ENCODE measurements around the gene RCC1. TPM values are rescaled to one million over a fixed set of nuclear protein-coding genes. Genes with fewer than 3 reads are reported as not detected.

The RCC1 gene
- total and polyA plus RNA-seq, 4 donors = 2.2 to 21.8 (median 18.5) TPM

DNA sequence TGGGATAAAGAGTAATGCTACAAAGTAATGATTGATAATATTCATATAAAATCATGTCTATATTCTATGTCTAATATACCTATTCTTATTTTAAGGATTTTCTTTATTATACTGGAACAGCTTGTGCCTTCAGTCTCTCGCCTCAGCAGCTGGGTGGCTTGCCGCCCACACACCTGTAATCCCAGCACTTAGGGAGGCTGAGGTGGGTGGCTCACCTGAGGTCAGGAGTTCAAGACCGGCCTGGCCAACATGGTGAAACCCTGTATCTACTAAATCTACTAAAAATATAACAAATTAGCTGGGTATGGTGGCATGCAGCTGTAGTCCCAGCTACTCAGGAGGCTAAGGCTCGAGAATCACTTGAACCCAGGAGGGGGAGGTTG is 39.4 kb downstream of the RCC1 start:
- no peak for TF ChIP-seq EGR1 (IDR thresholded peaks at IDR 0.05; ENCODE audit: low read depth in 2 of 2)
- TF ChIP-seq RAD21 (IDR thresholded peaks at IDR 0.05) = no peak
- TF ChIP-seq, protein P1, sequence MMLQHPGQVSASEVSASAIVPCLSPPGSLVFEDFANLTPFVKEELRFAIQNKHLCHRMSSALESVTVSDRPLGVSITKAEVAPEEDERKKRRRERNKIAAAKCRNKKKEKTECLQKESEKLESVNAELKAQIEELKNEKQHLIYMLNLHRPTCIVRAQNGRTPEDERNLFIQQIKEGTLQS (IDR thresholded peaks at IDR 0.05) = no peak
- TF ChIP-seq, protein P2, sequence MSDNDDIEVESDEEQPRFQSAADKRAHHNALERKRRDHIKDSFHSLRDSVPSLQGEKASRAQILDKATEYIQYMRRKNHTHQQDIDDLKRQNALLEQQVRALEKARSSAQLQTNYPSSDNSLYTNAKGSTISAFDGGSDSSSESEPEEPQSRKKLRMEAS (IDR thresholded peaks at IDR 0.05) = no peak
- TF ChIP-seq, protein P3, sequence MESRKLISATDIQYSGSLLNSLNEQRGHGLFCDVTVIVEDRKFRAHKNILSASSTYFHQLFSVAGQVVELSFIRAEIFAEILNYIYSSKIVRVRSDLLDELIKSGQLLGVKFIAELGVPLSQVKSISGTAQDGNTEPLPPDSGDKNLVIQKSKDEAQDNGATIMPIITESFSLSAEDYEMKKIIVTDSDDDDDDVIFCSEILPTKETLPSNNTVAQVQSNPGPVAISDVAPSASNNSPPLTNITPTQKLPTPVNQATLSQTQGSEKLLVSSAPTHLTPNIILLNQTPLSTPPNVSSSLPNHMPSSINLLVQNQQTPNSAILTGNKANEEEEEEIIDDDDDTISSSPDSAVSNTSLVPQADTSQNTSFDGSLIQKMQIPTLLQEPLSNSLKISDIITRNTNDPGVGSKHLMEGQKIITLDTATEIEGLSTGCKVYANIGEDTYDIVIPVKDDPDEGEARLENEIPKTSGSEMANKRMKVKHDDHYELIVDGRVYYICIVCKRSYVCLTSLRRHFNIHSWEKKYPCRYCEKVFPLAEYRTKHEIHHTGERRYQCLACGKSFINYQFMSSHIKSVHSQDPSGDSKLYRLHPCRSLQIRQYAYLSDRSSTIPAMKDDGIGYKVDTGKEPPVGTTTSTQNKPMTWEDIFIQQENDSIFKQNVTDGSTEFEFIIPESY (IDR thresholded peaks at IDR 0.05) = no peak
- TF ChIP-seq SP1 (IDR thresholded peaks at IDR 0.05) = no peak
- no peak for TF ChIP-seq FOXA2 (IDR thresholded peaks at IDR 0.05)
- H3K4me3 ChIP-seq (ENCODE audit: low read depth in 1 of 3, low read length in 3 of 3) = no peak overlapping the region
- no peaks in the 10 kb centered on the region for H3K4me1 ChIP-seq (ENCODE audit: control insufficient read depth in 4 of 4, insufficient read depth in 4 of 4, low read length in 3 of 4)
- no peak for DNase-seq (ENCODE audit: low spot score)
- H3K9ac ChIP-seq (ENCODE audit: low read depth in 1 of 2, low read length in 2 of 2) = no peak overlapping the region
- WGBS = 95% methylated on average over 4 of the region's 4 CpGs
- no peaks in the 10 kb centered on the region for H3K9me3 ChIP-seq (ENCODE audit: control insufficient read depth in 4 of 4, low read length in 3 of 4)
- H3K36me3 ChIP-seq (ENCODE audit: control insufficient read depth in 4 of 4, insufficient read depth in 3 of 4, low read depth in 1 of 4, low read length in 3 of 4) = no peaks in the 10 kb centered on the region
- H3K27me3 ChIP-seq (ENCODE audit: control insufficient read depth in 4 of 4, insufficient read depth in 4 of 4, low read length in 3 of 4) = no peaks in the 10 kb centered on the region
- H3K27ac ChIP-seq (ENCODE audit: low read depth in 1 of 2, low read length in 2 of 2) = no peak overlapping the region

DNA sequence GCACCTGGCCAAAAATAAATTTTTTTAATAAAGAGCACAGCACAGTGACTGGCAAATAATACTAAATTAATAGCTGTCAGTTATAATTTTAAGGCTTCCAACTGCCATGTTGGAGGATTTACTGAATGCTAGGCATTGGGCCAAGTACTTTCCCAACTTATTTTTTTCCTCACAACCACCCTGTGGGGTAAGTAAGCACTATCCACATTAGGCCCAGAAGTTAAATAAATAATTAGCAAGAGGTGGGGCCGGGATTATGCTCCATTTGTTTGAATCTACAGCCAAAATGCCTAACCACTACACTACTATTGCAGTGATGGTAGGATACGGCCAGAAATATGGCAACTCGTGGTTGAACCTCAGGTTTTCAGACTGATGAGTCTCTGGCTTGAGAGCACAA is 42.5 kb downstream of the RCC1 start:
- TF ChIP-seq NR2F2 (IDR thresholded peaks at IDR 0.05) (no peak), GABPA (IDR thresholded peaks at IDR 0.05 in 1 of 2, conservative IDR thresholded peaks at IDR 0.05 in 1 of 2) (no peak), HNF4G (IDR thresholded peaks at IDR 0.05) (no peak), RAD21 (IDR thresholded peaks at IDR 0.05) (no peak), YY1 (IDR thresholded peaks at IDR 0.05) (no peak), EGR1 (IDR thresholded peaks at IDR 0.05; ENCODE audit: low read depth in 2 of 2) (no peak), TAF1 (conservative IDR thresholded peaks at IDR 0.05) (no peak), HNF4A (conservative IDR thresholded peaks at IDR 0.05) (no peak), FOXA2 (IDR thresholded peaks at IDR 0.05) (no peak), FOXA1 (IDR thresholded peaks at IDR 0.05) (no peak), JUND (IDR thresholded peaks at IDR 0.05) (no peak), RXRA (IDR thresholded peaks at IDR 0.05) (no peak), SP1 (IDR thresholded peaks at IDR 0.05) (no peak)
- TF ChIP-seq, protein P4, sequence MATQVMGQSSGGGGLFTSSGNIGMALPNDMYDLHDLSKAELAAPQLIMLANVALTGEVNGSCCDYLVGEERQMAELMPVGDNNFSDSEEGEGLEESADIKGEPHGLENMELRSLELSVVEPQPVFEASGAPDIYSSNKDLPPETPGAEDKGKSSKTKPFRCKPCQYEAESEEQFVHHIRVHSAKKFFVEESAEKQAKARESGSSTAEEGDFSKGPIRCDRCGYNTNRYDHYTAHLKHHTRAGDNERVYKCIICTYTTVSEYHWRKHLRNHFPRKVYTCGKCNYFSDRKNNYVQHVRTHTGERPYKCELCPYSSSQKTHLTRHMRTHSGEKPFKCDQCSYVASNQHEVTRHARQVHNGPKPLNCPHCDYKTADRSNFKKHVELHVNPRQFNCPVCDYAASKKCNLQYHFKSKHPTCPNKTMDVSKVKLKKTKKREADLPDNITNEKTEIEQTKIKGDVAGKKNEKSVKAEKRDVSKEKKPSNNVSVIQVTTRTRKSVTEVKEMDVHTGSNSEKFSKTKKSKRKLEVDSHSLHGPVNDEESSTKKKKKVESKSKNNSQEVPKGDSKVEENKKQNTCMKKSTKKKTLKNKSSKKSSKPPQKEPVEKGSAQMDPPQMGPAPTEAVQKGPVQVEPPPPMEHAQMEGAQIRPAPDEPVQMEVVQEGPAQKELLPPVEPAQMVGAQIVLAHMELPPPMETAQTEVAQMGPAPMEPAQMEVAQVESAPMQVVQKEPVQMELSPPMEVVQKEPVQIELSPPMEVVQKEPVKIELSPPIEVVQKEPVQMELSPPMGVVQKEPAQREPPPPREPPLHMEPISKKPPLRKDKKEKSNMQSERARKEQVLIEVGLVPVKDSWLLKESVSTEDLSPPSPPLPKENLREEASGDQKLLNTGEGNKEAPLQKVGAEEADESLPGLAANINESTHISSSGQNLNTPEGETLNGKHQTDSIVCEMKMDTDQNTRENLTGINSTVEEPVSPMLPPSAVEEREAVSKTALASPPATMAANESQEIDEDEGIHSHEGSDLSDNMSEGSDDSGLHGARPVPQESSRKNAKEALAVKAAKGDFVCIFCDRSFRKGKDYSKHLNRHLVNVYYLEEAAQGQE (IDR thresholded peaks at IDR 0.05) = no peak
- TF ChIP-seq, protein P2 (IDR thresholded peaks at IDR 0.05) = no peak
- TF ChIP-seq, protein P3 (IDR thresholded peaks at IDR 0.05) = no peak
- TF ChIP-seq, protein P5, sequence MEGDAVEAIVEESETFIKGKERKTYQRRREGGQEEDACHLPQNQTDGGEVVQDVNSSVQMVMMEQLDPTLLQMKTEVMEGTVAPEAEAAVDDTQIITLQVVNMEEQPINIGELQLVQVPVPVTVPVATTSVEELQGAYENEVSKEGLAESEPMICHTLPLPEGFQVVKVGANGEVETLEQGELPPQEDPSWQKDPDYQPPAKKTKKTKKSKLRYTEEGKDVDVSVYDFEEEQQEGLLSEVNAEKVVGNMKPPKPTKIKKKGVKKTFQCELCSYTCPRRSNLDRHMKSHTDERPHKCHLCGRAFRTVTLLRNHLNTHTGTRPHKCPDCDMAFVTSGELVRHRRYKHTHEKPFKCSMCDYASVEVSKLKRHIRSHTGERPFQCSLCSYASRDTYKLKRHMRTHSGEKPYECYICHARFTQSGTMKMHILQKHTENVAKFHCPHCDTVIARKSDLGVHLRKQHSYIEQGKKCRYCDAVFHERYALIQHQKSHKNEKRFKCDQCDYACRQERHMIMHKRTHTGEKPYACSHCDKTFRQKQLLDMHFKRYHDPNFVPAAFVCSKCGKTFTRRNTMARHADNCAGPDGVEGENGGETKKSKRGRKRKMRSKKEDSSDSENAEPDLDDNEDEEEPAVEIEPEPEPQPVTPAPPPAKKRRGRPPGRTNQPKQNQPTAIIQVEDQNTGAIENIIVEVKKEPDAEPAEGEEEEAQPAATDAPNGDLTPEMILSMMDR (IDR thresholded peaks at IDR 0.05; ENCODE audit: low read depth, low read length, missing input control) = no peak
- TF ChIP-seq, protein P1 (IDR thresholded peaks at IDR 0.05) = no peak
- Histone ChIP-seq H3K4me3 (ENCODE audit: low read depth in 1 of 3, low read length in 3 of 3) (no peak overlapping the region), H3K27me3 (ENCODE audit: control insufficient read depth in 4 of 4, insufficient read depth in 4 of 4, low read length in 3 of 4) (no peaks in the 10 kb centered on the region), H3K36me3 (ENCODE audit: control insufficient read depth in 4 of 4, insufficient read depth in 3 of 4, low read depth in 1 of 4, low read length in 3 of 4) (no peaks in the 10 kb centered on the region), H3K9ac (ENCODE audit: low read depth in 1 of 2, low read length in 2 of 2) (no peak overlapping the region), H3K27ac (ENCODE audit: low read depth in 1 of 2, low read length in 2 of 2) (no peak overlapping the region), H3K9me3 (ENCODE audit: control insufficient read depth in 4 of 4, low read length in 3 of 4) (no peaks in the 10 kb centered on the region), H3K4me1 (ENCODE audit: control insufficient read depth in 4 of 4, insufficient read depth in 4 of 4, low read length in 3 of 4) (peaks cover 0 to 4% (median 2%) of the 10 kb centered on the region in 4 donors)
- 86% methylated on average over 3 of the region's 3 CpGs for WGBS
- DNase-seq (ENCODE audit: low spot score) = no peak

Measured in liver (tissue), 9 donors.